ENCODE results near the gene ACYP2.
"Not testable (repeated sequence)": the region's sequence is repeated elsewhere in the genome, so short reads cannot be mapped to it uniquely, and the experiment has no call there.

The ACYP2 gene

GRCh38 chr2:54115284-54116137 lies at the start of gene ACYP2:
Gene ACYP2 (plus strand): TSS chr2:54115615.
- DNase-seq (ENCODE audit: low spot score): peak; percentile 97

GRCh38 chr2:54065891-54066290 lies 49.5 kb upstream of the ACYP2 start:
- DNase-seq (ENCODE audit: low spot score): no peak

- DNase-seq (ENCODE audit: low spot score): no peak
Observed at GRCh38 chr2:54067851-54068375, 47.5 kb upstream of the ACYP2 start.

GRCh38 chr2:54072483-54072882 lies 42.9 kb upstream of the ACYP2 start:
- not testable (repeated sequence) for DNase-seq (ENCODE audit: low spot score)

- DNase-seq (ENCODE audit: low spot score): no peak
Observed at GRCh38 chr2:54073796-54074195, 41.6 kb upstream of the ACYP2 start.

- no peak for DNase-seq (ENCODE audit: low spot score)
Observed at GRCh38 chr2:54074606-54075341, 40.6 kb upstream of the ACYP2 start.

GRCh38 chr2:54076586-54076985 lies 38.8 kb upstream of the ACYP2 start:
- DNase-seq (ENCODE audit: low spot score): no peak

GRCh38 chr2:54077088-54077900 lies 38.1 kb upstream of the ACYP2 start:
- DNase-seq (ENCODE audit: low spot score): no peak

GRCh38 chr2:54079331-54079730 lies 36.1 kb upstream of the ACYP2 start:
- DNase-seq (ENCODE audit: low spot score): peak; percentile 89

- no peak for DNase-seq (ENCODE audit: low spot score)
Observed at GRCh38 chr2:54081574-54081973, 33.8 kb upstream of the ACYP2 start.

- peak; percentile 36 for DNase-seq (ENCODE audit: low spot score)
Observed at GRCh38 chr2:54083021-54083420, 32.4 kb upstream of the ACYP2 start.

- DNase-seq (ENCODE audit: low spot score): peak; percentile 16
Observed at GRCh38 chr2:54083445-54083844, 32.0 kb upstream of the ACYP2 start.

- DNase-seq (ENCODE audit: low spot score): peak; percentile 70
Observed at GRCh38 chr2:54084600-54084999, 30.8 kb upstream of the ACYP2 start.

GRCh38 chr2:54085069-54085468 lies 30.3 kb upstream of the ACYP2 start:
- DNase-seq (ENCODE audit: low spot score): no peak

GRCh38 chr2:54086157-54086556 lies 29.3 kb upstream of the ACYP2 start:
- DNase-seq (ENCODE audit: low spot score): no peak

- DNase-seq (ENCODE audit: low spot score): no peak
Observed at GRCh38 chr2:54088191-54088634, 27.2 kb upstream of the ACYP2 start.

GRCh38 chr2:54088719-54089118 lies 26.7 kb upstream of the ACYP2 start:
- DNase-seq (ENCODE audit: low spot score): no peak

- DNase-seq (ENCODE audit: low spot score): no peak
Observed at GRCh38 chr2:54090521-54091117, 24.8 kb upstream of the ACYP2 start.

GRCh38 chr2:54092940-54093339 lies 22.5 kb upstream of the ACYP2 start:
- no peak for DNase-seq (ENCODE audit: low spot score)

GRCh38 chr2:54095406-54095805 lies 20.0 kb upstream of the ACYP2 start:
- DNase-seq (ENCODE audit: low spot score): not testable (repeated sequence)

- not testable (repeated sequence) for DNase-seq (ENCODE audit: low spot score)
Observed at GRCh38 chr2:54096141-54096540, 19.3 kb upstream of the ACYP2 start.

- no peak for DNase-seq (ENCODE audit: low spot score)
Observed at GRCh38 chr2:54097124-54097523, 18.3 kb upstream of the ACYP2 start.

All from pons (tissue), 1 donor.